ENCODE measurements around the gene DNAH11. TPM values are rescaled to one million over a fixed set of nuclear protein-coding genes. Genes with fewer than 3 reads are reported as not detected.

The DNAH11 gene
- total and polyA plus RNA-seq, 2 of the 8 experiments (the other 6 are each of a cell fraction or from before 2014, with no cell fraction given): 1.8 to 4.9 TPM

GRCh38 chr7:21611129-21611528 is 68.3 kb downstream of the DNAH11 start (continued):
- TF ChIP-seq CEBPB (IDR thresholded peaks at IDR 0.05; ENCODE audit: low read depth, low read length): no peak
